Tibial artery (tissue), 4 donors: ENCODE measurements around the gene NRM.
A peak's percentile ranks its signal among the peaks of the same experiment; 100 is the strongest.

Experiments
- DNase-seq, 2 donors: peaks; one replicate each; pipeline ENCODE4 v3.0.0-alpha.2; 2019
- H3K27ac ChIP-seq, 2 donors: fragments of 200-600 bp; sonication (generic) in 1 of 2; 1 replicate in 1 of 2; 2 replicates in 1 of 2; pipeline ENCODE4 v1.5.1; 2018 to 2019; ENCODE audit warnings: mild to moderate bottlenecking in 1 of 2
- H3K27me3 ChIP-seq, 2 donors: fragments of 200-600 bp; sonication (generic) in 1 of 2; one replicate each; pipeline versions ENCODE4 v1.5.1 to v1.6.0; 2016 to 2019
- H3K36me3 ChIP-seq, 3 donors: fragments of 200-600 bp; sonication (generic) in 2 of 3; one replicate each; pipeline ENCODE4 v1.5.1; 2016 to 2019; ENCODE audit warnings: mild to moderate bottlenecking in 2 of 3
- H3K4me1 ChIP-seq, 4 donors: fragments of 200-600 bp; sonication (generic) in 2 of 4; 1 replicate in 3 of 4; 2 replicates in 1 of 4; pipeline ENCODE4 v1.5.1; 2016 to 2019
- H3K4me3 ChIP-seq, 2 donors: fragments of 200-600 bp; sonication (generic) in 1 of 2; 1 replicate in 1 of 2; 2 replicates in 1 of 2; pipeline ENCODE4 v1.5.1; 2018 to 2019; ENCODE audit warnings: mild to moderate bottlenecking in 2 of 2
- H3K9me3 ChIP-seq, 3 donors: fragments of 200-600 bp; sonication (generic) in 1 of 3; one replicate each; pipeline ENCODE4 v1.5.1; 2016 to 2019
- CTCF ChIP-seq, 2 experiments: fragments of 200-600 bp in 1 of 2; fragments of 450-650 bp in 1 of 2; IDR thresholded peaks; one replicate each; pipeline ENCODE4 v1.5.1; 2017 to 2019; ENCODE audit warnings: antibody characterized with exemption in 2 of 2, mild to moderate bottlenecking in 1 of 2, moderate library complexity in 1 of 2
- intact Hi-C: fragments of 100-400 bp; cut with DNase I; formaldehyde crosslinking; loops from one replicate; pipeline ENCODE4 v1.15.0; 2023; ENCODE audit warnings: low total_unique reads

Gene NRM

GRCh38 chr6:30709101-30709868, 18.5 kb upstream of the NRM start:
- H3K27me3 ChIP-seq: no peaks in the 10 kb centered on the region
- TF ChIP-seq CTCF (IDR thresholded peaks at IDR 0.05): no peak
- no peak overlapping the region for H3K4me3 ChIP-seq
- no peak overlapping the region for H3K27ac ChIP-seq
- no peak for DNase-seq
- intact Hi-C loops: no loop called here
- no peaks in the 10 kb centered on the region for H3K4me1 ChIP-seq
- H3K9me3 ChIP-seq: no peaks in the 10 kb centered on the region
- H3K36me3 ChIP-seq: peaks cover 53 to 100% (median 84%) of the 10 kb centered on the region in 3 donors

- Histone ChIP-seq H3K4me3 (no peak overlapping the region), H3K27ac (no peak overlapping the region), H3K27me3 (no peaks in the 10 kb centered on the region), H3K9me3 (no peaks in the 10 kb centered on the region), H3K36me3 (peaks cover 36 to 100% (median 83%) of the 10 kb centered on the region in 3 donors), H3K4me1 (no peaks in the 10 kb centered on the region)
- no peak for TF ChIP-seq CTCF (IDR thresholded peaks at IDR 0.05)
- no peak for DNase-seq
- intact Hi-C loops: no loop called here
Observed at GRCh38 chr6:30707281-30707850, 16.6 kb upstream of the NRM start.

GRCh38 chr6:30705620-30706019, 14.8 kb upstream of the NRM start:
- intact Hi-C loops: no loop called here
- peaks cover 29 to 97% (median 66%) of the 10 kb centered on the region in 3 donors for H3K36me3 ChIP-seq
- no peak for TF ChIP-seq CTCF (IDR thresholded peaks at IDR 0.05)
- peak in 1 of 2 donors; percentile 24 for DNase-seq
- no peak overlapping the region for H3K4me3 ChIP-seq
- no peaks in the 10 kb centered on the region for H3K4me1 ChIP-seq
- no peaks in the 10 kb centered on the region for H3K9me3 ChIP-seq
- H3K27me3 ChIP-seq: no peaks in the 10 kb centered on the region
- no peak overlapping the region for H3K27ac ChIP-seq

- intact Hi-C loops: no loop called here
- no peak for TF ChIP-seq CTCF (IDR thresholded peaks at IDR 0.05)
- Histone ChIP-seq H3K4me3 (no peak overlapping the region), H3K27ac (no peak overlapping the region), H3K4me1 (no peaks in the 10 kb centered on the region), H3K27me3 (no peaks in the 10 kb centered on the region), H3K9me3 (no peaks in the 10 kb centered on the region), H3K36me3 (peaks cover 21 to 79% (median 48%) of the 10 kb centered on the region in 3 donors)
- peak in 1 of 2 donors; percentile 51 for DNase-seq
Observed at GRCh38 chr6:30703821-30704220, 13.0 kb upstream of the NRM start.

GRCh38 chr6:30703011-30703410, 12.2 kb upstream of the NRM start:
- no peaks in the 10 kb centered on the region for H3K4me1 ChIP-seq
- no peak overlapping the region for H3K27ac ChIP-seq
- intact Hi-C loops: no loop called here
- no peaks in the 10 kb centered on the region for H3K27me3 ChIP-seq
- no peak overlapping the region for H3K4me3 ChIP-seq
- H3K36me3 ChIP-seq: peaks cover 18 to 71% (median 47%) of the 10 kb centered on the region in 3 donors
- TF ChIP-seq CTCF (IDR thresholded peaks at IDR 0.05): no peak
- DNase-seq: peak in 1 of 2 donors; percentile 28
- no peaks in the 10 kb centered on the region for H3K9me3 ChIP-seq
